Stimulated activated CD4-positive, alpha-beta T cell treated with anti-CD3 and anti-CD28 coated beads, Interleukin-15, amount 100 ng/mL, for 24 hours (primary cell): ENCODE measurements around the gene KCNK7.

Source experiments
- DNase-seq: peaks from one replicate; pipeline ENCODE4 v3.0.0-alpha.2; 2020

The KCNK7 gene

DNA sequence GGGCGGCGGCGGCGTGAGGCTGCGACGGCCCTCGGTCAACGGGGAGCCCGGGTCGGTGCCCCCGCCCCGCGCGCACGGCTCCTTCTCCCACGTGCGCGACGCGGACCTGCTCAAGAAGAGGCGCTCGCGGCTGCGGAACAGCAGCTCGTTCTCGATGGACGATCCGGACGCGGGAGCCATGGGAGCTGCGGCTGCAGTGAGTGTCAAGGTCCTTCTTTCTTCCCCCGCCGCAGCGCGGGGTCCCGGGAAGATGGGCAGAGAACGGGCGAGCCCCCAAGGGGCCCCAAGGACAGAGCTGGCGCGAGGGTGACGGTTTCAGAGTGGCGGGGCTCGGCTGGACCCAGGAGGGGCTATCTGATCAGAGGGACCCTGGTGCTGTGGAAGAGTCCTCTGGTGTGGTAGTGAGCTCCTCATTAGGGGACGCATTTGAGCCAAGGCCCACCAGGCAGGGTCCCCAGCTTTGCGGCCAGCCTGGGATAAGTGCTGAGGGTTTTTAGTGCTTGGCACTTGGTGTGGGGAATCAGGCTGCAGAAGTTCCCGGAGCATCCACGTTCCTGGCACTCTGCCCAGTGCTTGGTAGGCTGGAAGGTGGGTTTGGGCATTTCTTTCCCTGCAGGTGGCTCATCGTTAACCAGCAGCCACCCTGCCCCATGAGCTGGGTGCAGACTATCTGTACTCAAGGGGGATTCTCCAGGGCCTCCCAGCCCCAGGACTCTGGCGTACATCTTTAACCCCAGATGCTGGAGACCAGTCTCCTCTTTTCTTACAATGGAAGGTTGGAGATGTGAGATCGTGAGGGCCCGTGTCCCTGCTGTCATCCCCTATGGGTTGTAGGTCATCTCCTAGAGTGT lies 10.0 kb downstream of the KCNK7 start:
- DNase-seq, result no peak

DNA sequence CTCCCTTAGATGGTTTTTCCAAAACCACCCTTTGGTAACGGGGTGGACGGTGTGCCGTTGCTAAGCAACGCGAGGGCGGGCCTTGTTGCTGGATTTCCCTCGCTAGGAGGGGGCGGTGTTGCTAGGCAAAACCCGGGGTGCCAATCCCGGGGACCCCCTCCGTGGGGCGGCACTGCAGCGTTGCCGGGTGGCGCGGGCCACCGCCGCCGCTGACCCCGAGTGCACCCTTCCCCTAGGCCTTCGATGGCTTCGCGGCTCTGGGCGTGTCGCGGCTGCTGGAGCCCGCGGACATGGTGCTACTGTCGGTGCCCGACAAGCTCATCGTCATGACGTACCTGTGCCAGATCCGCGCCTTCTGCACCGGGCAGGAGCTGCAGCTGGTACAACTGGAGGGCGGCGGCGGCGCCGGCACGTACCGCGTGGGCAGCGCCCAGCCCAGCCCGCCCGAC lies 10.9 kb downstream of the KCNK7 start:
- DNase-seq, result no peak

DNA sequence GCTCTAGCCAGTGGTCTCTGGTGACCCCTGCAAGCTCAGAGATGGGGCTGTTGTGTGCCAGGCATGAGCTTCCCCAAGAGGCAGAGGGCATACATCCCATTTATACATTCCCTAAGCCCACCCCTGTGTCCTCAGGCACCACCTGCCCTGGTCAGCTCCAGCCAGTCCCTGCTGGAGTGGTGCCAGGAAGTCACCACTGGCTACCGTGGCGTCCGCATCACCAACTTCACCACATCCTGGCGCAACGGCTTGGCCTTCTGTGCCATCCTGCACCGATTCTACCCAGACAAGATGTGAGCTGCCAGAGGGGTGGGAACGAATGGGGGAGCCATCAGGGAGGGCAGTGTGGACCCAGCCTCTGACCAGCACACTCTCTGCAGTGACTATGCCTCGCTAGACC lies 11.5 kb downstream of the KCNK7 start:
- DNase-seq, result no peak

DNA sequence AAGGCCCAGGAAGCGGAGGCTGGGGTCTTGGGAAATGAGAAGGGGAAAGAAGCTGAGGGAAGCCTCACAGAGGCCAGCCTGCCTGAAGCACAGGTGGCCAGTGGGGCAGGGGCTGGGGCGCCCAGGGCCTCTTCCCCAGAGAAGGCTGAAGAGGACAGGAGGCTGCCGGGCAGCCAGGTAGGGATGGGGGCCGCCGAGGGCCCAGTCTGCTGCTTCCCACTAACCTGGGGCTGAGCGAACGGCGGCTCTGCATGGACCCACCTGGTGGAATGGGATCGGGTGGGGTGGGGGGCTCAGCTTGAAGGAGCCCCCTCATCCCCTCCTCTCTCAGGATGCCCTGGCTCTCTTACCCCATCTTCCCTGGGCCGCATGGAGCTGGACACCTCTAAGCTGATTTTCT lies 12.0 kb downstream of the KCNK7 start:
- no peak for DNase-seq

DNA sequence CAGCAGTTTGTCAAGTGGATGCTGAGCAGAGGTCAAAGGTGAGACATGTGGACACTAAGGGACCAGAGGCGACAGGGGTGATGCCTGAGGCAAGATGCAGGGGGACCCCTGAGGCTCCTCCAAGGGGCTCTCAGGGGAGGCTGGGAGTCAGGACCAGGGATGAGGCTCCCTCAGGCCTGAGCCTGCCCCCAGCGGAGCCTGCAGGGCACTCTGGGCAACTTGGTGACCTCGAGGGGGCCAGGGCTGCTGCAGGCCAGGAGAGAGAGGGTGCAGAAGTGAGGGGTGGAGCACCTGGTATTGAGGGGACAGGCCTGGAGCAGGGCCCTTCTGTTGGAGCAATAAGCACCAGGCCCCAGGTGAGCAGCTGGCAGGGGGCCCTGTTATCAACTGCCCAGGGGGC lies 13.7 kb downstream of the KCNK7 start:
- DNase-seq, result no peak

DNA sequence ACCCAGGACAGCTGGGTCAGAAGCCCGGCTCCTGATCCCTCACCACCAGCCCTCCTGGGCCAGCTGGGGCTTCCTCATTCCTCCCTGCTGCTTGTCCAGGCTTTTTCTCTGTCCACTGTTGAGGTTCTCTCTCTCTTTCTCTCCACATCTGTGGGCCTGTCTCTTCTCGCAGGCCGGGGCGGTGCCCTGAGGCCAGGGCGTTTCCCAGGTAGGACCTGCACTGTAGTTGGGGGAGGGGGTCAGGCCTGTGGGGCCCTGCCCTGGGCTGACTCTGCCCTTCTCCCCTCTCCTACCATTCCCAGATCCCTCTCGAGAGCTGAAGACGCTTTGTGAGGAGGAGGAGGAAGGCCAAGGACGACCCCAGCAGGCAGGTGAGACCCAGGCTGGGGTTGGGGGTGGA lies 14.8 kb downstream of the KCNK7 start:
- no peak for DNase-seq

DNA sequence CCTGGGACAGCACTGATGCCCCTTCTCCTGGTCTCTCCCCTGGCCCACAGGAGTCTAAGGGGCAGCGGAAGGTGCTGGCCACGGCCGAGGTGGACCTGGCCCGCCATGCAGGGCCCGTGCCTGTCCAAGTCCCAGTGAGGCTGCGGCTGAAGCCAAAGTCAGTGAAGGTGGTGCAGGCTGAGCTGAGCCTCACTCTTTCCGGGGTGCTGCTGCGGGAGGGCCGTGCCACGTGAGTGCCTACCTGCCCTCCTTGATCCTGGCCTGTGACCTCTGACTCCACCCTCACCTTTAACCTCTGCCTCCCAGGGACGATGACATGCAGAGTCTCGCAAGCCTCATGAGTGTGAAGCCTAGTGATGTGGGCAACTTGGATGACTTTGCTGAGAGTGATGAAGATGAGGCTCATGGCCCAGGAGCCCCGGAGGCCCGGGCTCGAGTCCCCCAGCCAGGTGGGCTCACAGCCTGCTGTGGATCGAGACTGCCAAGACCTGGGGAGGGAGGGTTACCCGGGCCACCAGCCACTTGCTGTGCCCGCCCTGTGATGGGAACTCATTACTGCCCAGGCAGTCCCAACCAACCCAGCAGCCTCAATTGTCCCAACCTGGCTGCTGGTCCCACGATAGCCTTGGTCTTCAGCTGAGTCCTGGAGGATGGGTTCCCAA lies 15.4 kb downstream of the KCNK7 start:
- no peak for DNase-seq

DNA sequence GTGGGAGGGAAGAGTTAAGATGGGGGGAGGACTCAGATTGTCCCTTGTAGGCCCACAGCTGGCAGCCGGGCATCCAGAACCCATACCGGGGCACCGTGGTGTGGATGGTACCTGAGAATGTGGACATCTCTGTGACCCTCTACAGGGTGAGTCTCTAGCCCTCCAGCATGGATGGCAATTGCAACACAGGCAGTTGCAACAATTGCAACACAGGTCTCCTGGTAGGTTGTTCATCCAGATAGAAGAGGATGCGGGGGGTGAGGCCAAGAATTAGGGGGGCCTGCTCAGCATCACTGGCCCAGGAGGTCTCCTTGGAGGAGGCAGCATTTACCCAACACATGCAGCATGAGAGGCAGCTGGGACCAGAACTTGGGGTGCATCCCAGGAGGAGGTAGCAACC lies 16.3 kb downstream of the KCNK7 start:
- DNase-seq, result no peak

DNA sequence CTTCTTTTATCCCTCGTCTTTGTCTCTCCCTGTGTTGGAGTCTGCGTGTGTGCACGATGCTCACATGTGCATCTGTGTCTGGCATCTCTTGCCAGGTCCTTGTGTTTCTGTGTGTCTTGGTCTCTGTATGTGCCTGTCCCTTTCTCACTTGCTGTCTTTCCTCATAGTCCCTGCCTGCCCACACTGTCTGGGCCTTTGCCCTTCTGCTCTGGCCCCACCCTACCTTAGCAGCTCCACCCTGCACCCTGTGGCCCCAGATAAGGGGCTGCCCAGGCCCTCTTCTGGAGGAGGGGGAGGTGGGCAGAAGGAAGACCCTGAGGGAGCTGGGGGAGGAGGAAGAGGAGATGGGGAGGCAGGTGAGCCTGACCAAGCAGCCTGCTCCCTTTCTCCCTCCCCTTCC lies 16.9 kb downstream of the KCNK7 start:
- no peak for DNase-seq

DNA sequence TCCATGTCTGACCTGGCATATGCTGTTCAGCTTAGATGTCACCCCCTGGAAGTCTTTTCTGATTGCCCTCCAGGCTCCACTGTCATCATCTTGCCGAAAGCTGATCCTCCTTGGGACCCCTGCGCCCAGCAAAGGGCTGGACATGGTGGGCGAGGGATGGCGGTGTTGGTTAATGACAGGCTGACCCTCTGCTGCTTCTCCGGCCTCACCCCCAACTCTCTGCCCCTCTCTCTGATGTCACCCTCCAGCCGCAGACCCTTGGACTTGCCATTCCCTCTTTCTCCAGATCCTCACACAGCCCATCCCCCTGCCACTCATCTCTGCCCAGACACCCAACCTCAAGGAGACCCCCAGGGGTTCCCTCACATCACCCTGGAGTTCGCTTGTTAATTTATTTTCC lies 17.5 kb downstream of the KCNK7 start:
- DNase-seq, result no peak

DNA sequence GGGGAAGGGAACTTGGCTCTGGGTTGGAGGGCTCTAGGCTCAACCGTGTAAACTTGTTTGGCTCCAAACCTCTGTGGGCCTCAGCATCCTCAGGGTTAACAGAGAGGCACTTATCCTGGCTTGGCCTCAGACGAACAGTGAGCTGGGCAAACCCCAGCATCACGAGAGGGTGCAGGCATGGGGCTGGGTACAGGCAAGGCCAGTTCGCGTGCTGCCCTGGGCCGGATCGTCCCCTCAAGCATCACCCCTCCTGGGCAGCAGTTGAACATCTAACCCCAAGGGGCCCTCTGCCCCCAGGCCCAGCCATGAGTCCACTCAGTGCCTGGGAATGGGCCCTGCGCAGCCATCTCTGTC lies 17.9 kb downstream of the KCNK7 start:
- no peak for DNase-seq

DNA sequence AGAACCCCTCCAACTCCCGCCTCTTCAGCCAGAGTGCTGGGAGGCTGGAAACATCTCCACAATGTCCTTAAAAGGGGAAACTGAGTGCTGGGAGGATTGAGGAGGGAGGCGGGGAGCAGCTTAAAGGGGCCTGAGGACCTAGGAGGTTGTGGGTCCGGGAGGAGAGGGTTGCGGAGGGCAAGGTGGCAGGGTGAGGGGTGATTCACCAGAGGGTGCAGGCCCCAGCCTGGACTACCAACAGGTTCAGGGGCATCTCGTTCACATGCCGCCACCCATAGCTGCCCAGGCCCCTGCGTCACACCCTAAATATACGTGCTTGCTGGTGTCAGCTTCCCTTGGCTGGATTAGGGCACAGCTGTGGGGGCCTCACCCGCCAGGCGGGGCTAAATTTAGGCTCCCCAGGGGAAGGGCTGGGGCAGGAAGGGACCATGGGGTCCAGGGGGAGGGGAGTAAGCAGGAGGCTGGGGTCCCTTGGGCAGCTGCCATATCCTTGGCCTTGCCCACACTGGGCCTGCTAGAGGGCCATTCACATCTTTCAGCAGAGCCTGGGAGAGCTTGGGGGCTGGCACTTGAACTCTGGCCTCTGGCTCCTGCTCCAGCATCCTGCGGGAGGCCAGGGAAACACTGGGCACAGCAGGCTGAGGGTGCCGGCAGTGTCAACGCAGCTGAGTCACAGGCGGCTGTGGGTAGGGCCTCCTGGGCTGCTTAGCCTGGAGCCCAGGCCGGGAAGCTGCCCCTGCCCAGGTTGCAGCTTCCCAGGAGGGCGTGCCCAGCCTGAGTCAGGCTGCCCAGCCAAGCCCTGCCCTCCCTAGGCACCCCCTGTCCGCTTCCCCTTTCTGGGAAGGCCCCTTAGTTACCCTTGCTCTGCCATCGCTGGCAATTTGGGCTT lies 18.5 kb downstream of the KCNK7 start:
- peak; percentile 67 for DNase-seq

DNA sequence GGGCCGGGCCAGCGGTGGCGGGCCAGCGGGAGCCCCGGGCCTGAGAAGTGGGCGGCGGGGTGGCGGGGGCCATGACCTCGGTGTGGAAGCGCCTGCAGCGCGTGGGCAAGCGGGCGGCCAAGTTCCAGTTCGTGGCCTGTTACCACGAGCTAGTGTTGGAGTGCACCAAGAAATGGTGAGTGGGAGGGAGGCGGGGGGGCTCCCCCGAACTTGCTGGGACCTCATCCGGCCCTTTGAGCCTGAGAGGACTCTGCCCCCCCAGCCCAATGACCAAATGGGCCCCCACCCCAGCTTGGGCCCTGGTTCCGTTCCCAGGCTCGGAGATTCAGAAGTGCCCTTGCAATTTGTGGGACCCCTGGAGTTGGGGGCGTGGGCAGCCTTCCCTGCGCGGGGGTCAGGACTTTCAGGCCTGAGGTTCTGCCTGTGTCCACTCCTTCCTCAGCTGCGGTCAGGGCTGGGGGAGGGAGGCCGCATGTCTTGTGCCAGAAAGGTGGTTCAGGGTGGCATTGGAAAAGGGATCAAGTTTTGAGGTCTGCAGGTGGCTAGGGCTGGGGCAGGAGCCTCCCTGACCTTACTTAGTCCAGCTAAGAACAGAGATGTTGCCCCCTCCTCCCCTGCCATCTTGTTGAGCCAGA lies 19.3 kb downstream of the KCNK7 start:
- DNase-seq, result peak; percentile 56

DNA sequence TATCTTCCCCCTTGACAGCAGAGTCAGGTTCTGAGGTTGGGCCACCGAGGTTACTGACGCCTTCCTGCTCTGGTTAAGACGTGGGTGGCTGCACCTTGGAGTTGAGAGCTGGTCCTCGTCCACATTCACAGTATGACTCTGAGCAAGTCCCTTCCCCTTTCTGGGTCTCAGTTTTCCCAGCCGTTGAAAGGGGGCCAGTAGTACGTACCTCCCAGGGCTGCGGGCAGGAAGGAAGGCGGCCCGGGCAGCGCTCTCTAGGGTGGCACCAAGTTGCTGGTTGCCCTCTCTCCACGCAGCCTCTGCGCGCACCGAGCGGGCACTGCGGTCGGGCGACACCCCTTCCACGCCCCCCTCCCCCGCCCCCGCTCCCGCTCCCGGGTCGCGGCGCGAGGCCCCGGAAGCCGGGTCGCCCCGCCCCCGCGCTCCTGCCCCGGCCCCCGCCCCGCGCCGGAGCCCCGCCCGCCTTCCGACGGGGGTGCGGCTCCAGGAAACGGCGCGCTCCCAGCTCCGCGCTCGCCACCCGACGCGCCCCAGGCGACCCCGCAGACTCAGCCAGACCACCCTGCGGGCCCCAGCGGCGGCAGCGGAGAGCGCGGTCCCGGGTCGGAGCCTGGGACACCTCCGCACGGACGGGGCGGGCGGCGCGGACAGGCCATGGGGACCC lies 19.9 kb downstream of the KCNK7 start, which contains the start of gene EHBP1L1:
EHBP1L1 (plus strand) TSS at position 486 of the 664 bp plus-strand sequence. CDS start 250 bp downstream, outside the sequence.
- DNase-seq, result peak; percentile 84

DNA sequence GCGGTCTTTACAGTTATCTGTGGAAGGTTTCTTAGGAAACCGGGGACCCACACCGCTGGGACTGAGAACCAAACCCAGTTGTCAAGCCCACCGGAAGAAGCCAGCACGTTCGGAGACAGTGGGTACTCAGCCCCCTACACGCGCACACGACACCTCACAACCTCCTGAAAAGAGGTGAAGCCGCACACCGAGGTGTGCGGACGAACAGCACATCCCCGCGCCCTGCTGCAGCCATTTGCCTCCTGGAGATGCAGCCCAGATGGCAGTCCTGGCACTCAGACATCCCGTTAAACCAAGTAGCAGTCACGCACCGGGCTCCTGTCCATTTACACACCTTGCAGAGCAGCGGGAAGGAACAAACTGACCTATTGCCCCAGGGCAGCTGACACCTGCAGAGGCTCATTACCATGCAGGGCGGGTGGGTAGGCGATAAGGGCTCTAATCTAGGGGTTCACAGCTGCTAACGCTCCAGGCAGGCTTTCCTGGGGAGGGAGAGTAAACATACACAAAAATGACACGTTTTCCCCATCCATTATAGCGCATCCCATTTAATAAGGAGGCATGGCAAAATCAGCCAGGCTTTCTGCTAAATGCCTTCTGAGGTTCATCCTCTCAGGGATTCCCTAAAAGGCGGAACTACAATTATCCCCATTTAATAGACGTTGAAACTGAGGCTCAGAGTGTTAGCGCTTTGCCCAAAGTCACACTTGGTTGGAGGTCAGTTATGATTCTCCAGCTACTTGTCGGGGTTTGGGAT lies 20.6 kb downstream of the KCNK7 start:
- no peak for DNase-seq

DNA sequence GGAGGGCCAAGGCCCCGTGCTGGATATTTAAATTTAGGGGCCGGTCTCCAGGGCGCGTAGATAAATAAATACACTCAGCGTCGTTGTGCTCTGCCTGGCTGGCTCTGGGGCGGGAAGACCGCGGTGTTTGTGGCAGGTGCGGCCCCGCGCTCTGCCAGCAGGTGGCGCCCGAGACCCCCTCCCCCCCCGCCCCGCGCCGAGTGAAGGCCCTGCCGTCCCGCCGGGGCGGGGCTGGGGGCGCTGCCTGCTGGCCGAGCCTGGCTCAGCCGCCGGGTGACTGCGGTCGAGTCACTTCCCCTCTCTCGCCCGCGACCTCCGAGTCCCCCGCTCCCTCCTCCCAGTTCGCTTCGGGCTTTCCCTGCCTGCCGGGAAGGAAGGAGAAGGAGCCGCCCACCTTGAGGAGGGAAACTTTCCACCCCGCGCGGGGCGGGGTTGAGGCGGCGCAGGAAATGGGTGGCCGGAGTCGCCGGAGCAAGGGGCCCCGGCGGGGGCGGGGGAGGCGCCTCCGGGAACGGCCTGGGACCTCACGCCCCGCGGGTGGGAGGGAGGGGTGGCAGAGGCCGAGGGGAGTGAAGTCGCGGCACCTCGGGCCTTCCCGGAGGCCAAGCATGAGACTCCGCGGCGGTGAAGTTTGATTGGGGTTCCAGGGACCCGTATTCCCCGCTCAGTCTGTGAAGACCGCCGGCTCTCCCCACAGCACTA lies 21.3 kb downstream of the KCNK7 start:
- DNase-seq, result peak; percentile 97

DNA sequence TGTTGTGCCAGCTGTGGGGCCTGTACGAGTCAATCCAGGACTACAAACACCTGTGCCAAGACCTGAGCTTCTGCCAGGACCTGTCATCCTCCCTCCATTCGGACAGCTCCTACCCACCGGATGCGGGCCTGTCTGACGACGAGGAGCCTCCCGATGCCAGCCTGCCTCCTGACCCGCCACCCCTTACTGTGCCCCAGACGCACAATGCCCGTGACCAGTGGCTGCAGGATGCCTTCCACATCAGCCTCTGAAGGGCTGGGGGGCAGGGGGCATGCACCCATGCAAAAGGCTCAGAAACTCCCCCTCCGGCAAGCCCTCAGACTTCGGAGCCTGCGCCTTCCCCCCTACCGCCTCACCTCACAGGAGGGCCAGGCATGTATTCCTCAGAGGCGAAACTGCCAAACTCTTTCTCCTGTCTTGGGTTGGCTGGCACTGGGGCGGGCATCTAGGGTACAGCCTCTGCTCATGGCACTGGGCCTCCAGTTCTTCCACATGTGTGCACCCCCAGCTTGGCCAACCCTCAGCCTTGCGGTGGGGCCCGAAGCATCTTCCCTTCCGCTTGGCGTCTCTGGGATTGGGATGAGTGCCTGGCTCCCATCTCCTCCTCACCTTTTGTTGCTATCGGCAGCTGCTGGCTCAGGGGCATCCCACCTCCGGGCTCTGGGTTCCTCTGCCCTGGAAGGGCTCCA lies 22.1 kb downstream of the KCNK7 start:
- DNase-seq, result peak; percentile 46

DNA sequence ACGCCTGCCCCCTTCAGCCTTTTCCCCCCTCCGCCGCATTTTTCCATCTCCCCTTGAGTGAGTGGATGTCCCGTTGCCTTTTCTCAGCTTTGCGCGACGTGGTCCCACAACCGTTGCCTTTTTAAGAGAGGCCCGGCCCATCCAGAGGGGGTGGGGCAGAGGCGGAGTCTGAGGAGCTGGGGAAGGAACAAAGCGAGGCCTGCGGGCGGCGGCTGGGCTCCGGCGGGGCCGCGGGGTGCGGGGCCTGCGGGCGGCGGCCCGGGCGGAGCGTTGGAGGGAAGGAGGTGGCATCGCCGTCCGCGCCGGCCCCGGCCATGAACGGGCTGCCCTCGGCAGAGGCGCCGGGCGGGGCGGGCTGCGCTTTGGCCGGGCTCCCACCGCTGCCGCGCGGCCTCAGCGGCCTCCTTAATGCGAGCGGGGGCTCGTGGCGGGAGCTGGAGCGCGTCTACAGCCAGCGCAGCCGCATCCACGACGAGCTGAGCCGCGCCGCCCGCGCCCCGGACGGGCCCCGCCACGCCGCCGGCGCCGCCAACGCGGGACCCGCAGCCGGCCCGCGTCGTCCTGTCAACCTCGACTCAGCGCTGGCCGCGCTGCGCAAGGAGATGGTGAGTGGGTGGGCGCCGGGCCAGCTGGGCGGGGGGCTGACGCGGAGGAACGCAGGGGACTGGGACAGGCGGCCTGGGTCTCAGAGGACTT lies 23.1 kb downstream of the KCNK7 start, which contains the start of gene FAM89B:
FAM89B (plus strand) TSS at position 183 of the 696 bp plus-strand sequence; CDS start at position 315, 132 bp downstream.
- DNase-seq, result peak; percentile 95

DNA sequence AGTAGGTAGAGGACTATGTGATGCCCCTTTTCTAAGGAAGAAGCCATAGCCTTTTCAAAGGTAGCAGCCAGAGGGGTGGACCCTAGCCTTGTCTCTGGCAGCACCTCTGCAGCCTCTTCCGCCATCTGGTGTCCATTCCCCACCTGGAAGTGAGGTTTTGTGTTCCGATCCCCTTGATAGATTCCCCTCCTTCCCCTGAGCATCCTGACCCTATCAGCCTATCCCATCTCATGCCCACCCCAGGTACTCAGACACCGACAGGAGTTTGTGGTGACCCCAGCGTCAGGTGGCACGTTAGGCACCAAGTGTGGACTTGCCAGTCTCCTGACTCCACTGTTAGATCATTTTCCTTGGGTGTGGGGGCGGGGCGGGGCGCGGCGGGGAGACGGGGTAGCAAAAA lies 23.7 kb downstream of the KCNK7 start:
- no peak for DNase-seq
